HG03103 (cell line): Measurements from ENCODE around the gene ZGPAT.
"Not testable (repeated sequence)": the region's sequence is repeated elsewhere in the genome, so short reads cannot be mapped to it uniquely, and the experiment has no call there.

Source experiments
- ATAC-seq: cut with Tn5 transposase; IDR thresholded peaks from one replicate; pipeline ENCODE4 v1.9.1; 2021; ENCODE audit warnings: low read depth; ENCODE audit not compliant: unreplicated experiment

Gene ZGPAT

DNA sequence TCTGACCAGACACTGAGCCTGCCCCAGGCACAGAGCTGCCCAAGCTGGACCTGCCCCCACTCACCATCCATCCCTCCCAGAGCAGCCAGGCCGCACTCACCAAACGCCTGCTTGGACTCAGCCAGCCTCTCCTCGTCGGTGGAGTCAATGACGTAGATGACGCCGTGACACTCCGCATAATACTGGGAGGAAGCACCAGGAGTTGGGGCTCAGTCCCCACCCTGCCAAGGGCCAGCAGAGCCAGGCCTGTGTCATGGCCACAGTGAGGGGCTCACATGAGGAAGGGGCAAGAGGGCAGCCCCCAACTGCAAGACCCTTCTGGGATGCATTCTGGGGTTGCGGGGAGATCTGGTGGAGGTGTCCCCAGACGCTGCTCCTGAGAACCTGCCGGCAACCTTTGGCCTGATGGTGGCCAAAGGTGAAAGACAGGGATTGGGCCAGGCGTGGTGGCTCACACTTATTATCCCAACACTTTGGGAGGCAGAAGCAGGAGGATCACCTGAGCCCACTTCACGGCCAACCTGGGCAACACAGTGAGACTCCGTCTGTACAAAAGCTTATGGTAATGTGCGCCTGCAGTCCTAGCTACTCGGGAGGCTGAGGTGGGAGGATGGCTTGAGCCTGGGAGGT, 5.7 kb upstream of the ZGPAT start:
- ATAC-seq = no peak

DNA sequence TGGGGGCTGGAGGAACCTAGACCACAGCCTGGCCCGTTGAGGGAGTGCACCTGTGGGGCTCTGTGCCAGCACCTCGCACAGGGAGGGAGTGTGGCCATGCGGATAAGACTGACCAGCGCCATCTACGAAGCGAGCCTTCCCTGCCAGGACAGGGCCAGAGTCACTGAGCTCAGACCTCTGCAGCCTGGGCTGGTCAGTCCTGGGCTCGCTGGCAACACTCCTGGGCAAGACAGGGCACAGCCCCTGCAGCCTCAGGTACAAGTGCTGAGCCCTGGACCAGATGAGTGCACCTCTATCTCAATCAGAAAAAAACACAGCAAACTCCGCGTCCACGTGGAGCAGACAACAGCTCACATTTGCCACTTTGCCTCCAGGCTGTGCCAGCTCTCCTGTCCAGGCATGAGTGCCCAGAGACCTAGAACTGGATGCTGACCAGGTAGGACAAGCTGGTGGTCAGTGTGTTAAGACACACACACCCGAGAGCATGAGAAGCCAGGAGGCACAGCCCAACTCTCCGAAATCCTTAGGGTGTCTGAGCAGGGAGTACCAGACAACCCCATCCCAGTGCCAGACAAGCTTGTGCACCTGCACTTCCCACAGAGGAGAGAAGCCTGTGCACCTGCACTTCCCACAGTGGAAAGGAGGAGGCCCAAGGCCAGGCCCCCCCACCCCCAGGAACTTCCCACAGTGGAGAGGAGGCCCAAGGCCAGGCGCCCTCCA, 4.9 kb upstream of the ZGPAT start:
- ATAC-seq = no peak

DNA sequence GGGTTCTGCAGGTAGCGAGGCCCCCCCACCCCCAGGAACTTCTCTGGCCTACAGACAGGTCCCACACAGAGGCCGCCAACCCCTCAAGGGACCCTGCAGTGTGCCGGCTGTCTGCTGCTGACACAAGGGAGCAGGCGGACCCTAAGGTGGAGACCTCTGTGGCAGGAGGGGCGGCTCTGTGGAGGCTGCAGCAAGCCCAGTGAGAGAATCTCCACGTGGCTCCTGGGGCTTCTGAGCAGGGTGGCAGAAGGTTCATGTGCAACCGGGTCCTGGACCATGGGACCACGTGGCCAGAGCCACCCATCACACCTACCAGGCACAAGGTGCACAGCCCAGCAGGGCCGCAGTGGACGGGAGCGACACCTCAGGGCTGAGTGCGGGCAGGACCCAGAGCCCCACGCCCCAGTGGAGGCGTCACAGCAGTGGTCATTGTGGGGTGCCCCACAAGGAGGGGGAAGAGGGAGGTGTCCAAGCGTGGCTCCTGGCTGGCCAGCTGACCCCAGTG, 4.3 kb upstream of the ZGPAT start:
- no peak for ATAC-seq

DNA sequence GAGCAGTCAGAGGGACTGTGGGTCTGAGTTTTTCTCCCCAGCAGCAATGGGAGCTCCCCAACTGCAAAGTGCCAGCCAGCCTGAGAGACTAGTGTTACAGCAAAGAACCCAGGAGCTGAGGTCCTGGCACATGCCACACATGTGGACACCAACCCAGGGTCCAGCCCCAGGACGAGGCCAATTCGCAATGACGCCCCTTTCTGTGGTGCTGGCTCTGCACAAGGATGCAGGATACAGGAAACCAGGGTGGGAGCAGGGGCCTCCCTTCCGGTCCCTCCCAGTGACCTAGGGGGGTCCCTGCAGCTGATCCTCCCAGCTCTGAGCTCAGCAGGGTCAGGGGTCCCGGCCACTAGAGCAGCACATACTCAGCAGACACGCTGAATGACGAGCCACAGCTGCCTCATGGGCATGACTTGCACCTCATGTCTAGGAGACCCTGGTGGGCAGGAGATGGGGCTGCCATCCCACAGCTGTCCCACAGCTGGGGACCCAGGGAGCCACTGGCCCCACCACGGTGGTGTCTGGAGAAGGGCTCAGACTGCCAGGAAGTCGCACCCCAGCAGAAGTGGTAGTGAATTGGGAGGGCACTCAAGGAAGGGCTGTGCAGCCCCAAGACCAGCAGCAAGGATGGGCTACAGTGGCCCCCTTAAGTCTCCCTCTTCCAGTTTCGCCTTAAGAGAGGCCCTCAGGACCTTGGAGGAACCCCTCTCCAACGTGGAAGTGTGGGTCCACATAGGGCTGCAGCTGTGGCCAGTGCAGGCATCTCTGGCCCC, 3.7 kb upstream of the ZGPAT start:
- no peak for ATAC-seq

DNA sequence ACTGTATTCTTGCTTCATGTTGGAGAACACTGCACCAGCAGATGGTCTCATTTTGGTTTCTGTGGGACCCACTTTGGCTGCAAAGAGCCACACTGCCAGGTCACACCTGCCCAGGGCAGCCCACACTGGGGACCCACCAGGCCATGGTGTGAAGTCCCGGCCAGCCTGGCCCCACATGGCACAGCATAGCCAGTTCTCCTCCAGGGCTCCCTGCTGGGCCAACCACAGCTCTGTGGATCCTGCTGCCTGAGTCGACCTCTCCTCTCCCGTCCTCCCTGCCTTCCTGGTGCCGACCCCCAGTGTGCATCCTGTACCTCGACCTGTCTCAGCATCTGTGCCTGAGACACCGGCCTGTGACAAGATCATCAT, 3.1 kb upstream of the ZGPAT start:
- ATAC-seq = no peak

DNA sequence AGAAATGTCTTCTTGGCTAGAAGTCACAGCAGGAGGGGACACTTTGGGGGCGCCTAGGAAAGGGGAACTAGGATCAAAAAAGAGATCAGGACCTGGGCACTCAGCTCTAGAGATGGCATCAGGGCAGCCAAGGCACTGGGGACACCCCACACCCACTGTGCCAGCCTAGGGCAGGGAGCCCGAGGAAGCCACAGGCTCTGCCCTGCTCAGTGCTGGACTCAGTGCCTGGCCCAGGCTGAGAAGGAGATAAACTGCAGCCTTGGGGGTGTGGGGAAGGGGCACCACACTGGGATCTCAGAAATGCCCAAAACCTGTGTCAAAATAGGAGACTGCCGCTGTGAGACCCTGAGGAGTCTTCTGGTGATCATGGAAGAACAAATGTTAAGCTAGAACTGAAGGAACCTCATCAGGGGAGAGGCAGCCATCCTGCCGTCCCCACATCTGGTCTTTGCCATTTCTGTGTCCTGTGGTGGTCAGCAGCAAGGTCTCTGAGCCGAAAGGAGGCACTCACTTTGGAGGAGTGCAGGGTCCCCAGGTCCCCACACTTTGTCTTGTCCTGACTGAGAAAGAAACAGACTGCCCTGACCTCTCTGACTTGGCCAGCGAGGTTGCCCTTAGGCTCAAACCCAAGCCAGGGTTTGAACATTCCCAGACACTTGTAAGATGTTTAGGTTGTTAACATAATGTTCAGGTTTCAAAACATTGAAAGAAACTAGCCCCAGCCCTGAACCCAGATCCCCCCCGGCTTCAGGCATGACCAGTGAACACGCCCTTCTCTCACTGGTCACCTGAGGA, 2.4 kb upstream of the ZGPAT start:
- ATAC-seq = no peak

DNA sequence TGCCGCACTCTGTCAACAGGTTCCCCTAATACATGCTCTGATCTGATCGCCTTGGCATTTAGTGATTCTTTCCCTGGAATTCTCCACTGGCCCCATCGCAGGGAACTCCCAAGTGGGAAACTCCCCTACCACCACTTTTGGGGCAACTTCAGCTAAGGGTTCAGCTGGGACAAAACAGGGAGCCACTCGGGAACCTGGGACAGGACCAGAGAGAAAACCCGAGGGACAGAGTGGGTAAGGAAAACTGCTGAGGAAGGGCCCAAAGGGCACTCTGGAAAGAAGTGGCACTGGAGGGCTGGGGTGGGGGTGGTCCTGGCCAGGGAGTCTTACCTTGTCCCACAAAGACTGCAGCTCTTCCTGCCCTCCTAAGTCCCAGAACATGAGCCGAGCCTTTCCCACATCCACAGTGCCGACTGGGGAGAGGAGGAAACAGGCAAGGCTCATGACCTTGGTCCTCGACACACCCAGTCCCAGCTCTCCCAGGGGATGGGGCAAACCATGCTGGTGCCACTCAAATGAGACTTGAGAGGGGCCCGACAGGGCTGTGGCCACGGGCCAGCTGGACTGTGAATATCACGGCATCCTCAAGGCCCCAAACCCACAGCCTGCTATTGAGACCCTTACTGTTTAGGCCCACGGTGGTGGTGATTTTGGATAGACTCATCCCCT, 1.7 kb upstream of the ZGPAT start:
- no peak for ATAC-seq

DNA sequence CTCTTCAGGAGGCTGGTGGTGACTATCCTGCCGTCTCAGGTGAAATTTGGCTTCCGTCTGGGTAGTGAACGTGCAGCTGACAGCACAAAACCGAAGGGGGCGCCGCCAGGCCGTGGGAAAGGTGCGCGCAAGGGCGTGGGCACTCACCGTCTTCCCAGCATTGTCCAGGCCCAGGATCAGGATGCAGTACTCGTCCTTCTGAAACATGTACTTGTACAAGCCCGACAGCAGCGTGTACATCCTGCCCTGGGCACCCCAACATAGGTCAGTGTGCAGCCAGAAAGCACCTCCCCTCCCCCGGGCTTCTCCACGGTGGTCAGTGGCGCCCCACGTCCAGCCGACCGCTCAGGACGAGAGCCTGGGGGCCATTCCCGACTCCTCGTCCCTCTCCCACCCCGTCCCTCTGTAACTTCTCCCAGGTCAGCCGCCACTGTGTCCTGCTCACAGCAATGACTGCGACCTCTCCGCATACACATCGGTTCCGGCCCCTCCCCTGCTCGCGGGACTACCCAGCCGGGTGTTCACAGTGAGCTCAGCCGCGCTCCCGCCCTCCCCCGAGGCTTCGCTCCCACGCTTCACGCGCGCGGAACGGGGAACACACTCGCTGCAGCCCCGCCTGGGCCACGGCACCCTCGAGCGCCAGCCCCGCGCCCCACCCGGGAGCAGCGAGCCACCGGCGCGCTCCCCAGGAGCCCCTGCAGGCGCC, 834 bp upstream of the ZGPAT start:
- ATAC-seq = peak; percentile 24

DNA sequence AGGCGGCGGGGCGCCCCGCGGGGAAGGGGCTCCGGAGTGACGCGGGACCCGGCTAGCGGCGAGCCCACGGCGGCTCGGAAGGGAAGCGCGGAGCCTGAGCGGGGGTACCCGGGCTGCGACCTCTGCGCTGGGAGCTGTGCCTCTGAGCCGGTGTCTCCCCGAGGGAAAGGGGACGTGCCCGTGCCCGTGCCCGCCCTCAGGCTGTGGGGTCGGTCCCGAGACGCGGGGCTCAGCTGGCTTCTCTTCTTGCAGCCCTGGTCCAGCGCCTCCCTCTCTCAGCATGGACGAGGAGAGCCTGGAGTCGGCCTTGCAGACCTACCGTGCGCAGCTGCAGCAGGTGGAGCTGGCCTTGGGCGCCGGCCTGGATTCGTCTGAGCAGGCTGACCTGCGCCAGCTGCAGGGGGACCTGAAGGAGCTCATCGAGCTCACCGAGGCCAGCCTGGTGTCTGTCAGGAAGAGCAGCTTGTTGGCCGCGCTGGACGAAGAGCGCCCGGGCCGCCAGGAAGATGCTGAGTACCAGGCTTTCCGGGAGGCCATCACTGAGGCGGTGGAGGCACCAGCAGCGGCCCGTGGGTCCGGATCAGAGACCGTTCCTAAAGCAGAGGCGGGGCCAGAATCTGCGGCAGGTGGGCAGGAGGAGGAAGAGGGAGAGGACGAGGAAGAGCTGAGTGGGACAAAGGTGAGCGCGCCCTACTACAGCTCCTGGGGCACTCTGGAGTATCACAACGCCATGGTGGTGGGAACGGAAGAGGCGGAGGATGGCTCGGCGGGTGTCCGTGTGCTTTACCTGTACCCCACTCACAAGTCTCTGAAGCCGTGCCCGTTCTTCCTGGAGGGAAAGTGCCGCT, 686 bp downstream of the ZGPAT start:
- ATAC-seq = peak; percentile 9

DNA sequence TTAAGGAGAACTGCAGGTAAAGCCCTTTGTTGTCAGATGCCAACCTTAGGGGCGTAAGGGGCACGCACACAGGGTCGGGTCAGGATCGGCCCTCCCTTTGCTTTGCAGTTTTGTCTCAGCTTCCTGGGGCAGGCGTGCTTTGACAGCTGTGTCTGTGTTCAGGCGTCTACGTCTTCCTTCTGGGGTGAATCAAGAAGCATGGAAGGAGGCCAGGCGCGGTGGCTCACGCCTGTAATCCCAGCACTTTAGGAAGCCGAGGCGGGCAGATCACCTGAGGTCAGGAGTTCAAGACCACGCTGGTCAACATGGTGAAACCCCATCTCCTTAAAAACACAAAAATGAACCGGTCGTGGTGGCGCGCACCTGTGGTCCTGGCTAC, 1.3 kb downstream of the ZGPAT start:
- no peak for ATAC-seq

DNA sequence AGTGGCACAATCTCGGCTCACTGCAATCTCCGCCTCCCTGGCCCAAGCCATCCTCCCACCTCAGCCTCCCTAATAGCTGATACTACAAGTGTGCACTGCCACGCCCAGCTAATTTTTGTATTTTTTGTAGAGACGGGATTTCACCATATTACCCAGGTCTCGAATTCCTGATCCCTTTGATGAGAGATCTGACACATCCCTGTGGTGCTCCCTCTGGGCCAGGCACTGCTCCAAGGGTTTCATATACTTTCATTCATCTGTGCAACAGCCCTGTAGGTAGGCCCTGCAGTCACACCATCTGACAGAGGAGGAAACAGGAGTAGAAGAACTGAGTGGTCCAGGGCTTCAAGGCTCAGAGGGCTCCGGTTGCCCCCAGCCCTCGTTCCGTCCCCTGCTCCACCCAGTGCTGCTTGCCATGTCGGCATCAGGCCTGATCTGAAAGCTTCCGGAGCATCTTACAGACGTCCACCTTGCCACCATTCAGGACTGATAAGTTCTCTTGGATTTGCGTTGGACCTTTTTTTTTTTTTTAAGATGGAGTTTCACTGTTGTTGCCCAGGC, 3.3 kb downstream of the ZGPAT start:
- no peak for ATAC-seq

DNA sequence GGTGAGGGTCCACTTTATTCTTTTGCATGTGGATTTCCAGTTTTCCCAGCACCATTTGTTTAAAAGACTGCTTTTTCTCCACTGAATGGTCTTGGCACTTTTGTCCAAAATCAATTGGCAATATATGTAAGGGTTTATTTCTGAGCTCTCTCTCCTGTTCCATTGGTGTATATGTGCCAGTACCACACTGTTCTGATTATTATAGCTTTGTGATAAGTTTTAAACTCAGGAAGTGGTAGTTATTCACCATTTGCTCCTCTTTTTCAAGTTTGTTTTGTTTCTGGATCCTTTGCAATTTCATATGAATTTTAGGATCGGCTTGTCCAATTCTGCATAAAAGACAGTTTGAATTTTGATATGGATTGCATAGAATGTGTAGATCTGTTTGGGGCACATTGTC, 4.4 kb downstream of the ZGPAT start:
- ATAC-seq = no peak

DNA sequence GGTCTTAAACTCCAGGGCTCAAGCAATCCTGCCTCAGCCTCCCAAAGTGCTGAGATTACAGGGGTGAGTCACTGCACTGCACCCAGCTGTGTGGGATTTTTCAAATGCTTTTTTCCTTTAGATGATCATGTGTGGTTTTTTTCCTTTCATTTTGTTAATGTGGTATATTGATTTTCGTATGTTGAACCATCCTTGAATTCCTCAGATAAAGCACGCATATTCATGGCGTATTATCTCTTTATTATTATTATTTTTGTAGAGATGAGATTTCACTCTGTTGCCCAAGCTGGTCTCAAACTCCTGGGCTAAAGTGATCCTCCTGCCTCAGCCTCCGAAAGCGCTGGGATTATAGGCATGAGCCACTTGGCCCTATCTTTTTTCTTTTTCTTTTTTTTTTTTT, 7.0 kb downstream of the ZGPAT start:
- ATAC-seq = no peak

DNA sequence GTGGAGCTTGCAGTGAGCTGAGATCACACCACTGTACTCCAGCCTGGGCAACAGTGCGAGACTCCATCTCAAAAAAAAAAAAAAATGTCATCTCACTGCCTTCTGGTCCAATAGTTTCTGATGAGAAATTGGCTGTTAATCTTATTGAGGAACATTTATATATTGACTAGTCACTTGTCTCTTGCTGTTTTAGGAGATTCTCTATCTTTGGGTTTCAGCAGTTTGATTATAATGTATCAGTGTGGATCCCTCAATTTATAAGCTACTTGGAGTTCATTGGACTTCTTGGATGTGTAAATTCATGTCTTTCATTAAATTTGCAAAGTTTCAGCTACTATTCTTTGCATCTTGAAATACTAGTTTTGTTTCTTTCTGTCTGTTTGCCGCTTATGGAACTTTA, 11.2 kb downstream of the ZGPAT start:
- ATAC-seq = no peak

DNA sequence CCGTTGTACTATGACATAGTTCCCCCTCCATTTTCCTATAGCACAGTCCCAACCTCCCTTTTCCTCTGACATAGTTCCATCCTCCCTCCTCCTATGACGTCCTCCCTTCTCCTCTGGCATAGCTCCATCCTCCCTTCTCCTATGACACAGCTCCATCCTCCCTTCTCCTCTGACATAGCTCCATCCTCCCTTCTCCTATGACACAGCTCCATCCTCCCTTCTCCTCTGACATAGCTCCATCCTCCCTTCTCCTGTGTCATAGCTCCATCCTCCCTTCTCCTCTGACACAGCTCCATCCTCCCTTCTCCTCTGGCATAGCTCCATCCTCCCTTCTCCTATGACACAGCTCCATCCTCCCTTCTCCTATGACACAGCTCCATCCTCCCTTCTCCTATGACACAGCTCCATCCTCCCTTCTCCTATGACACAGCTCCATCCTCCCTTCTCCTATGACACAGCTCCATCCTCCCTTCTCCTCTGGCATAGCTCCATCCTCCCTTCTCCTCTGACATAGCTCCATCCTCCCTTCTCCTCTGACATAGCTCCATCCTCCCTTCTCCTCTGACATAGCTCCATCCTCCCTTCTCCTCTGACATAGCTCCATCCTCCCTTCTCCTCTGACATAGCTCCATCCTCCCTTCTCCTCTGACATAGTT, 15.3 kb downstream of the ZGPAT start:
- ATAC-seq = not testable (repeated sequence)

DNA sequence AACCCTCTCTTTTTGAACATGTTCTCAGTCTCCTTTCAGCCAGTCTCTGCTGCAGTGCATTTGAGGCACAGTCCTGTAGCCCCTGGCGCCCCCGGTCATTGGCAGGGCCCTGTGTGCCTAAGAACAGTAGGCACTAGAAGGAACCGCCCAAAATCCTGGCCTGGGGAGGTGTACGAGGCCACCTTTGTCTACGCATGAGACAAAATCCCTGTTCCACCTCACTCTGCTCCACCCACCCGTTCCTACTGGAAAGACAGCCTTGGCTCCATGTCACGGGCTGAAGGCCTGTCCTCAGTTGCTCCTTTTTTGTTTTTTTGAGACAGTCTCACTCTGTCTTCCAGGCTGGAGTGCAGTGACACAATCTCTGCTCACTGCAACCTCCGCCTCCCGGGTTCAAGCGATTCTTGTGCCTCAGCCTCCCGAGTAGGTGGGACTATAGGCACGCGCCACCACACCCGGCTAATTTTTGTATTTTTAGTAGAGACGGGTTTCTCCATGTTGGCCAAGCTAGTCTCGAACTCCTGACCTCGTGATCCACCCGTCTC, 22.4 kb downstream of the ZGPAT start:
- not testable (repeated sequence) for ATAC-seq

DNA sequence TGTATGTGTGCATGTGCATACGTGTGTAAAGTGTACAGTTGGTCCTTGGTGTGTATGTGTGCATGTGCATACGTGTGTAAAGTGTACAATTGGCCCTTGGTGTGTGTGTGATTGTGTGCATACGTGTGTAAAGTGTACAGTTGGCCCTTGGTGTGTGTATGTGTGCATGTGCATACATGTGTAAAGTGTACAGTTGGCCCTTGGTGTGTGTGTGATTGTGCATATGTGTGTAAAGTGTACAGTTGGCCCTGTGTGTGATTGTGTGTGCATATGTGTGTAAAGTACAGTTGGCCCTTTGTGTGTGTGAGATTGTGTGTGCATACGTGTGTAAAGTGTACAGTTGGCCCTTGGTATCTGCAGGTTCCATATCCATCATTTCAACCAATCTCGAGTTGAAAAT, 23.6 kb downstream of the ZGPAT start:
- ATAC-seq = no peak
